ENCODE data around the gene RPP40. TPM values are rescaled to one million over a fixed set of nuclear protein-coding genes. Genes with fewer than 3 reads are reported as not detected.

Gene RPP40
- total RNA-seq, 3 donors from 2014 or later (not counting 1 experiment from before 2014, with no cell fraction given) = 1.3 to 1.7 (median 1.3) TPM

DNA sequence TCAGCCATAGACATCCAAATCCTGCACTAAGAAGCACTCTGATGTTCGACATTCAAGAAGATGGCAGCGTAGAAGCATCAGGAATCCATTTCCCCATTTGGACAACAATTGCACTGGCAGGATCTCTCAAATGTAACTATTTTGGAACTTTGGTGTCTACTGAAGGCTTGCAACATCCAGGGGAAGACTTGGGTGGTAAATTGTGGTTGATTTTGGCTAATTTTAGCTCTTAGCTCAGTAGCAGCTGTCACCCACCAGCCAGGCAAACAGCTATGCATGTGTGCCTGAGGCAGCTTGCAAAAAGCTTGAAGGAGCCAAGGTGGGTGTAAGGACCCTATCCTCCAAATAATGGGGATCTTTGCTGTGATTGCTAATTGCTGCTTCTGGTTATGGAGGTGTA, 46.2 kb upstream of the RPP40 start:
- H3K4me1 Mint-ChIP-seq = no peaks in the 10 kb centered on the region
- no peaks in the 10 kb centered on the region for H3K4me1 ChIP-seq (ENCODE audit: control insufficient read depth, insufficient read depth, low read length)
- no peak for DNase-seq
- no peaks in the 10 kb centered on the region for H3K27me3 ChIP-seq (ENCODE audit: control insufficient read depth, insufficient read depth, low read length)
- intact Hi-C loops (cut with micrococcal nuclease) = no loop called here
- H3K4me3 Mint-ChIP-seq = no peak overlapping the region
- no peak overlapping the region for H3K27ac ChIP-seq (ENCODE audit: low read length)
- H3K36me3 ChIP-seq (ENCODE audit: control insufficient read depth, insufficient read depth, low read length) = no peaks in the 10 kb centered on the region
- WGBS (ENCODE audit: insufficient coverage) = 73% methylated on average over 2 of the region's 2 CpGs
- peaks cover 7% of the 10 kb centered on the region in 2 donors for H3K9me3 Mint-ChIP-seq
- TF ChIP-seq, protein P1, sequence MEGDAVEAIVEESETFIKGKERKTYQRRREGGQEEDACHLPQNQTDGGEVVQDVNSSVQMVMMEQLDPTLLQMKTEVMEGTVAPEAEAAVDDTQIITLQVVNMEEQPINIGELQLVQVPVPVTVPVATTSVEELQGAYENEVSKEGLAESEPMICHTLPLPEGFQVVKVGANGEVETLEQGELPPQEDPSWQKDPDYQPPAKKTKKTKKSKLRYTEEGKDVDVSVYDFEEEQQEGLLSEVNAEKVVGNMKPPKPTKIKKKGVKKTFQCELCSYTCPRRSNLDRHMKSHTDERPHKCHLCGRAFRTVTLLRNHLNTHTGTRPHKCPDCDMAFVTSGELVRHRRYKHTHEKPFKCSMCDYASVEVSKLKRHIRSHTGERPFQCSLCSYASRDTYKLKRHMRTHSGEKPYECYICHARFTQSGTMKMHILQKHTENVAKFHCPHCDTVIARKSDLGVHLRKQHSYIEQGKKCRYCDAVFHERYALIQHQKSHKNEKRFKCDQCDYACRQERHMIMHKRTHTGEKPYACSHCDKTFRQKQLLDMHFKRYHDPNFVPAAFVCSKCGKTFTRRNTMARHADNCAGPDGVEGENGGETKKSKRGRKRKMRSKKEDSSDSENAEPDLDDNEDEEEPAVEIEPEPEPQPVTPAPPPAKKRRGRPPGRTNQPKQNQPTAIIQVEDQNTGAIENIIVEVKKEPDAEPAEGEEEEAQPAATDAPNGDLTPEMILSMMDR (IDR thresholded peaks at IDR 0.05) = no peak
- peaks cover 13% of the 10 kb centered on the region for H3K9me3 ChIP-seq (ENCODE audit: control insufficient read depth, insufficient read depth, low read length)
- H3K4me3 ChIP-seq (ENCODE audit: low read length) = no peak overlapping the region
- no peak for ATAC-seq
- peaks cover 10 to 15% of the 10 kb centered on the region in 2 donors for H3K27me3 Mint-ChIP-seq (ENCODE audit: low read depth in 2 of 2)
- H3K27ac Mint-ChIP-seq = no peak overlapping the region
- H3K36me3 Mint-ChIP-seq = peaks cover 13% of the 10 kb centered on the region

DNA sequence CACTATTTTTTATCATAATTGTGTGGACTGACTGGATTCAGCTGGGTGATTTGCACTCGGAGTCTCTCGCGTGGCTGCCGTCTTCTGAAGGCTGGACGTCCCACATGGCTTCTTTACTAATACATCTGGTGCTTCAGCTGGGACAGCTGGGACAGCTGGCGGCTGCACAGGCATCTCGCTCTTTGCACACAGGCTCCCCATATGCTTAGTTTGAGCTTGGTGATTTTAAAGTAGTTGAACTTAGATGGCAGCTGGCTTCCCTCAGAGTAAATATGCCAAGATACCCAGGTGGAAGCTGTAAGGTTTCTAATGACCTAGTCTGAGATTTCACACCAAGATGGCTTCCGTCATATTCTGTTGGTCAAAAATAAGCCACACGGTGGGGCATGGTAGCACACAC, 42.6 kb upstream of the RPP40 start:
- Mint-ChIP-seq H3K27me3 (ENCODE audit: low read depth in 2 of 2) (peaks cover 10 to 11% of the 10 kb centered on the region in 2 donors), H3K4me1 (no peaks in the 10 kb centered on the region), H3K27ac (no peak overlapping the region), H3K9me3 (peaks cover 7% of the 10 kb centered on the region in 2 donors), H3K4me3 (no peak overlapping the region), H3K36me3 (peaks cover 11% of the 10 kb centered on the region)
- Histone ChIP-seq H3K27ac (ENCODE audit: low read length) (no peak overlapping the region), H3K4me3 (ENCODE audit: low read length) (no peak overlapping the region), H3K36me3 (ENCODE audit: control insufficient read depth, insufficient read depth, low read length) (no peaks in the 10 kb centered on the region), H3K9me3 (ENCODE audit: control insufficient read depth, insufficient read depth, low read length) (peaks cover 10% of the 10 kb centered on the region), H3K27me3 (ENCODE audit: control insufficient read depth, insufficient read depth, low read length) (no peaks in the 10 kb centered on the region), H3K4me1 (ENCODE audit: control insufficient read depth, insufficient read depth, low read length) (no peaks in the 10 kb centered on the region)
- no peak for ATAC-seq
- intact Hi-C loops (cut with micrococcal nuclease) = no loop called here
- TF ChIP-seq, protein P1 (IDR thresholded peaks at IDR 0.05) = no peak
- 96% methylated on average over 9 of the region's 9 CpGs for WGBS (ENCODE audit: insufficient coverage)
- DNase-seq = no peak

DNA sequence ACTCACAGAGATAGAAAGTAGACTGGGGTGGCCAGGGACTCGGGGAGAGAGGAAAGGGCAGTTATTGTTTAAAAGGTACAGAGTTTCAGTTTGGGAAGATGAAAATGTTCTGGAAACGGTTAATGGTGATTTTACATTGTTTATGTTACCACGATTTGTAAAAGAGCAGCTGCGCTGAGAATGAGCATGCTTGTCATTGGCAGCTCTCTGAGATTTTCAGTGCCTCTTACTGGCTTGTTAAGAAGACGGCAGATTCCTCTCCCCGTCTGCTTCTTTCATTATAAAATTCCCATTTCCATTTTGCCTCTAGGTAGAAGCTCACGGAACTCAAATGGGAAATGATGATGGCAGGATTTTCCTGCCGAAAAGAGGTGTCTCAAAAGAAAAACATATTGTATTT, 41.6 kb upstream of the RPP40 start:
- TF ChIP-seq, protein P1 (IDR thresholded peaks at IDR 0.05) = no peak
- H3K4me1 Mint-ChIP-seq = no peaks in the 10 kb centered on the region
- DNase-seq (no peak), ATAC-seq (no peak)
- H3K36me3 Mint-ChIP-seq = peaks cover under 1% of the 10 kb centered on the region
- no peak overlapping the region for H3K27ac Mint-ChIP-seq
- Histone ChIP-seq H3K4me3 (ENCODE audit: low read length) (no peak overlapping the region), H3K4me1 (ENCODE audit: control insufficient read depth, insufficient read depth, low read length) (no peaks in the 10 kb centered on the region), H3K9me3 (ENCODE audit: control insufficient read depth, insufficient read depth, low read length) (peaks cover 8% of the 10 kb centered on the region), H3K27me3 (ENCODE audit: control insufficient read depth, insufficient read depth, low read length) (no peaks in the 10 kb centered on the region), H3K27ac (ENCODE audit: low read length) (no peak overlapping the region), H3K36me3 (ENCODE audit: control insufficient read depth, insufficient read depth, low read length) (no peaks in the 10 kb centered on the region)
- H3K27me3 Mint-ChIP-seq (ENCODE audit: low read depth in 2 of 2) = peaks cover under 1 to 6% of the 10 kb centered on the region in 2 donors
- intact Hi-C loops (cut with micrococcal nuclease) = no loop called here
- no peak overlapping the region for H3K4me3 Mint-ChIP-seq
- 93% methylated on average over 7 of the region's 8 CpGs for WGBS (ENCODE audit: insufficient coverage)
- peaks cover 0 to 3% of the 10 kb centered on the region in 2 donors for H3K9me3 Mint-ChIP-seq

DNA sequence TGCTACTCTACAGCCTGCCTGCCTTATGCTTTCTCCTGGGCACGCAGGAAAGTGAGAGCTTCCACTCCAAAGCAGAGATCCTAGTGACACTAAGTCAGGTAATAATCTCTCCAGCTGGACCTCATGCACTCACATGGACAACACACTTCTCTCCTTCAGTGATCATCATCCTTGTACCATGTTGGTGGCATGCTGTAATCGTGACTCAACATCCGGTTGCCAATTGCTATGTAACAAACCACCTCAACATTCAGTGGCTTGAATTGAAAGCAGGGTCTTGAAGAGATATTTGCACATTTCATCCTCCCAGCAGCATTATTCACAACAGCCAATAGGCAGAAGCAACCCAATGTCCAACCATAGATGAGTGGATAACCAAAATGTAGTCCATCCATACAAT, 41.0 kb upstream of the RPP40 start:
- Mint-ChIP-seq H3K4me3 (no peak overlapping the region), H3K27me3 (ENCODE audit: low read depth in 2 of 2) (peaks cover 0 to 6% of the 10 kb centered on the region in 2 donors), H3K36me3 (no peaks in the 10 kb centered on the region), H3K27ac (no peak overlapping the region), H3K4me1 (no peaks in the 10 kb centered on the region), H3K9me3 (peaks cover 0 to 3% of the 10 kb centered on the region in 2 donors)
- DNase-seq (no peak), ATAC-seq (no peak)
- Histone ChIP-seq H3K9me3 (ENCODE audit: control insufficient read depth, insufficient read depth, low read length) (peaks cover 2% of the 10 kb centered on the region), H3K27ac (ENCODE audit: low read length) (no peak overlapping the region), H3K4me3 (ENCODE audit: low read length) (no peak overlapping the region), H3K4me1 (ENCODE audit: control insufficient read depth, insufficient read depth, low read length) (no peaks in the 10 kb centered on the region), H3K27me3 (ENCODE audit: control insufficient read depth, insufficient read depth, low read length) (no peaks in the 10 kb centered on the region), H3K36me3 (ENCODE audit: control insufficient read depth, insufficient read depth, low read length) (no peaks in the 10 kb centered on the region)
- TF ChIP-seq, protein P1 (IDR thresholded peaks at IDR 0.05) = no peak
- 97% methylated on average over 3 of the region's 3 CpGs for WGBS (ENCODE audit: insufficient coverage)
- intact Hi-C loops (cut with micrococcal nuclease) = no loop called here

All from natural killer cell (primary cell).